ENCODE results near the gene MARS2. TPM values are rescaled to one million over a fixed set of nuclear protein-coding genes. Genes with fewer than 3 reads are reported as not detected.
"Not testable (repeated sequence)": the region's sequence is repeated elsewhere in the genome, so short reads cannot be mapped to it uniquely, and the experiment has no call there.

MARS2 gene
- total and polyA plus RNA-seq, 2 donors from 2014 or later: 3.2 to 6.3 TPM

DNA sequence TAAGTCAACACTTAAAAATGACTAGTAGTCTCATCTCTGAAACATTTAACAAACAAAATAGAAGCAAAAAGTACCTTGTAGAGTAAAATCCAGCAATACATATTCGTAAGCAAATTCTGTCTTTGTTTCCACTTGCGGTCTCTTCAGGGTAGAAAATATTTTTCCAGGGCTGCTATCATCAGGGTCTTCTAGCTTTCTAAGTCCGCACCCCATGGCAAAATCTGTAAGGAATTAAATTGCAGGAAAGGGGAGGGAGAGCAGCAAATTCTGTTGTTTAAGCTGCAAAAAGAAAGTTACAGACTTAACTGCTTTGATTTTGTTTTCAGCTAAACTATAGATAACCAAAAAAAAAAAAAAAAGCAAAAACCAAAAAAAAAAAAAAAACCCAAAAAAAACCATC lies 29.9 kb upstream of the MARS2 start, which contains the start of gene RFTN2:
Gene RFTN2, minus strand, starts transcription at position 342 of the 400 bp plus-strand sequence. Its CDS starts 129 bp downstream, at position 213.
- peak within 1 kb of the TSS; percentile 31 to 60 (median 51) for H3K9ac ChIP-seq (ENCODE audit: low read length in 3 of 3)
- peak within 1 kb of the TSS; percentile 49 to 67 (median 62) for H3K4me3 ChIP-seq (ENCODE audit: low read length in 3 of 3)
- TF ChIP-seq, protein P1, sequence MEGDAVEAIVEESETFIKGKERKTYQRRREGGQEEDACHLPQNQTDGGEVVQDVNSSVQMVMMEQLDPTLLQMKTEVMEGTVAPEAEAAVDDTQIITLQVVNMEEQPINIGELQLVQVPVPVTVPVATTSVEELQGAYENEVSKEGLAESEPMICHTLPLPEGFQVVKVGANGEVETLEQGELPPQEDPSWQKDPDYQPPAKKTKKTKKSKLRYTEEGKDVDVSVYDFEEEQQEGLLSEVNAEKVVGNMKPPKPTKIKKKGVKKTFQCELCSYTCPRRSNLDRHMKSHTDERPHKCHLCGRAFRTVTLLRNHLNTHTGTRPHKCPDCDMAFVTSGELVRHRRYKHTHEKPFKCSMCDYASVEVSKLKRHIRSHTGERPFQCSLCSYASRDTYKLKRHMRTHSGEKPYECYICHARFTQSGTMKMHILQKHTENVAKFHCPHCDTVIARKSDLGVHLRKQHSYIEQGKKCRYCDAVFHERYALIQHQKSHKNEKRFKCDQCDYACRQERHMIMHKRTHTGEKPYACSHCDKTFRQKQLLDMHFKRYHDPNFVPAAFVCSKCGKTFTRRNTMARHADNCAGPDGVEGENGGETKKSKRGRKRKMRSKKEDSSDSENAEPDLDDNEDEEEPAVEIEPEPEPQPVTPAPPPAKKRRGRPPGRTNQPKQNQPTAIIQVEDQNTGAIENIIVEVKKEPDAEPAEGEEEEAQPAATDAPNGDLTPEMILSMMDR (IDR thresholded peaks at IDR 0.05; ENCODE audit: borderline replicate concordance, extremely low read depth, insufficient read depth): no peak
- H3K4me1 ChIP-seq (ENCODE audit: control insufficient read depth in 2 of 3, insufficient read depth in 2 of 3, low read depth in 1 of 3, low read length in 3 of 3): no peaks in the 10 kb centered on the region
- FAIRE-seq (no peak), DNase-seq (peak in 2 of 5 donors; percentile 13 to 74)
- H3K9me3 ChIP-seq (ENCODE audit: control insufficient read depth in 2 of 3, insufficient read depth in 1 of 3, low read length in 3 of 3): no peaks in the 10 kb centered on the region
- H3K36me3 ChIP-seq (ENCODE audit: control insufficient read depth in 2 of 3, insufficient read depth in 3 of 3, low read length in 3 of 3): no peaks in the 10 kb centered on the region
- peak within 1 kb of the TSS; percentile 4 to 76 for H3K27ac ChIP-seq (ENCODE audit: low read depth in 2 of 2, low read length in 2 of 2)
- H3K27me3 ChIP-seq (ENCODE audit: control insufficient read depth, insufficient read depth, low read length): no peaks in the 10 kb centered on the region
- intact Hi-C loops (cut with DNase I): no loop called here

DNA sequence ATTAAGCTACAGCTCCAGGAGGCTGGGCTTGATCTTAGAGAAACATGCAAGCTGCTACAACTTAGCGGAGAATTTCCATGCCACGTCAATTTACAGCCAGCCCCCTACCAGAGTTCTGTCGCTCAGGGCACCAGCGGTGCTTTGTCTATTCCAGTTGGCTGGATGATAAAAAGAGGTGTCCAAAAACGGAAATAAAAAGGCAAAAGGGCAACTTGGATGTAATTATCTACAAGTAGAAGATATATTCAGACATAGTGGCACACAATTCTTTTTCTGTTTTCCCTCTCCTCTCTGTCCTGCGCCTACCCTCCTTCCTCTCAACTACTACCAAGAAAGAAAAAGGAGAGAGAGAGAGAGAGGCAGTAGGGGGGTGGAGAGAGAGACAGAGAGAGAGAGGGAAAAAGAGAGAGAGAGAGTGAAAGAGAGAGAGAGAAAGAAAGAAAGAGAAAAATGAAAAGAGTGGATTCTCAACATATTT lies 29.4 kb upstream of the MARS2 start:
- peak in 4 of 5 donors; percentile 58 to 89 (median 72) for DNase-seq
- no peak for FAIRE-seq
- H3K4me3 ChIP-seq (ENCODE audit: low read length in 3 of 3): peak overlapping the region; percentile 49 to 67 (median 62)
- no peaks in the 10 kb centered on the region for H3K9me3 ChIP-seq (ENCODE audit: control insufficient read depth in 2 of 3, insufficient read depth in 1 of 3, low read length in 3 of 3)
- no peaks in the 10 kb centered on the region for H3K36me3 ChIP-seq (ENCODE audit: control insufficient read depth in 2 of 3, insufficient read depth in 3 of 3, low read length in 3 of 3)
- H3K4me1 ChIP-seq (ENCODE audit: control insufficient read depth in 2 of 3, insufficient read depth in 2 of 3, low read depth in 1 of 3, low read length in 3 of 3): no peaks in the 10 kb centered on the region
- H3K27me3 ChIP-seq (ENCODE audit: control insufficient read depth, insufficient read depth, low read length): no peaks in the 10 kb centered on the region
- TF ChIP-seq, protein P1 (IDR thresholded peaks at IDR 0.05; ENCODE audit: borderline replicate concordance, extremely low read depth, insufficient read depth): no peak
- intact Hi-C loops (cut with DNase I): no loop called here
- H3K9ac ChIP-seq (ENCODE audit: low read length in 3 of 3): peak overlapping the region; percentile 31 to 60 (median 51)
- H3K27ac ChIP-seq (ENCODE audit: low read depth in 2 of 2, low read length in 2 of 2): peak overlapping the region; percentile 4 to 76

DNA sequence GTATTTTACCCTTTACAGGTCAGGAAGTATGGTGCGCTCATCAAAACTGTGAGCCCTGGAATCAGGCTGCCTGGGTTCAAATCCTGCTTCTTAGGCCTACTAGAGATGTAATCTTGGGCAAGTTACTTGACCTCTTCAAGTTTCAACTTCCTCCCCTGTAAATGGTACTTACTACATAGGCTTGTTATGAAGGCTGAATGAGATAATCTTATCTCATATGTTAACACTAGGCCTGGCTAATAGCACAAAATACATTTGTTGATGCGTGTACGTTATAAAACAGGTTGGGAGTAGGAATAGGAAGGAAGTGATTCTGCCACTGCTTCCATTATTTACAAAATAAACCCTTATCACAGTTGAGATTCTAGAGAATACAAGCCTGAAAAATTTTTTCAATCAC lies 28.1 kb upstream of the MARS2 start:
- Histone ChIP-seq H3K27me3 (ENCODE audit: control insufficient read depth, insufficient read depth, low read length) (no peaks in the 10 kb centered on the region), H3K4me1 (ENCODE audit: control insufficient read depth in 2 of 3, insufficient read depth in 2 of 3, low read depth in 1 of 3, low read length in 3 of 3) (no peaks in the 10 kb centered on the region), H3K9ac (ENCODE audit: low read length in 3 of 3) (no peak overlapping the region), H3K4me3 (ENCODE audit: low read length in 3 of 3) (no peak overlapping the region), H3K9me3 (ENCODE audit: control insufficient read depth in 2 of 3, insufficient read depth in 1 of 3, low read length in 3 of 3) (no peaks in the 10 kb centered on the region), H3K27ac (ENCODE audit: low read depth in 2 of 2, low read length in 2 of 2) (no peak overlapping the region), H3K36me3 (ENCODE audit: control insufficient read depth in 2 of 3, insufficient read depth in 3 of 3, low read length in 3 of 3) (no peaks in the 10 kb centered on the region)
- FAIRE-seq: no peak
- DNase-seq: no peak
- intact Hi-C loops (cut with DNase I): no loop called here
- TF ChIP-seq, protein P1 (IDR thresholded peaks at IDR 0.05; ENCODE audit: borderline replicate concordance, extremely low read depth, insufficient read depth): no peak

DNA sequence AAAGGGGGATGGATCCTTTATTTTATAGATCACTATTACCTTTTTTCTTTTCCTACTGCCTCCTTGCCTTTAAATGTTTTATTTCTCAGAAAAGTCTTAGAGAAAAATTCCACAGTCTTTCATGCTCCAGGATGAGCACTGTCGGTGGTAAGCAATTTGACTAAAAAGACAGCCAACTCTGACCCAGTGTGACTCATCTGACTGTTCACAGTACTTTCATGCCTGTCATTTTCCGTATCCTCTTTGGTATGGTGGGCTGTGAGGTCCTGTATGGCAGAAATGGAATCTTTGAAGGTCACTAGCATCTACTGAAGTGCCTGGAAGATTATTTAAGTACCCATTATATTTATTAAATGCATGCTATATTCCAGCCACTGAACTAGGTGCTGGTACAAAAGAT lies 27.7 kb upstream of the MARS2 start:
- no peak overlapping the region for H3K4me3 ChIP-seq (ENCODE audit: low read length in 3 of 3)
- H3K36me3 ChIP-seq (ENCODE audit: control insufficient read depth in 2 of 3, insufficient read depth in 3 of 3, low read length in 3 of 3): no peaks in the 10 kb centered on the region
- no peak for FAIRE-seq
- H3K27me3 ChIP-seq (ENCODE audit: control insufficient read depth, insufficient read depth, low read length): no peaks in the 10 kb centered on the region
- no peaks in the 10 kb centered on the region for H3K4me1 ChIP-seq (ENCODE audit: control insufficient read depth in 2 of 3, insufficient read depth in 2 of 3, low read depth in 1 of 3, low read length in 3 of 3)
- H3K27ac ChIP-seq (ENCODE audit: low read depth in 2 of 2, low read length in 2 of 2): no peak overlapping the region
- no peaks in the 10 kb centered on the region for H3K9me3 ChIP-seq (ENCODE audit: control insufficient read depth in 2 of 3, insufficient read depth in 1 of 3, low read length in 3 of 3)
- DNase-seq: no peak
- H3K9ac ChIP-seq (ENCODE audit: low read length in 3 of 3): no peak overlapping the region
- TF ChIP-seq, protein P1 (IDR thresholded peaks at IDR 0.05; ENCODE audit: borderline replicate concordance, extremely low read depth, insufficient read depth): no peak
- intact Hi-C loops (cut with DNase I): no loop called here

DNA sequence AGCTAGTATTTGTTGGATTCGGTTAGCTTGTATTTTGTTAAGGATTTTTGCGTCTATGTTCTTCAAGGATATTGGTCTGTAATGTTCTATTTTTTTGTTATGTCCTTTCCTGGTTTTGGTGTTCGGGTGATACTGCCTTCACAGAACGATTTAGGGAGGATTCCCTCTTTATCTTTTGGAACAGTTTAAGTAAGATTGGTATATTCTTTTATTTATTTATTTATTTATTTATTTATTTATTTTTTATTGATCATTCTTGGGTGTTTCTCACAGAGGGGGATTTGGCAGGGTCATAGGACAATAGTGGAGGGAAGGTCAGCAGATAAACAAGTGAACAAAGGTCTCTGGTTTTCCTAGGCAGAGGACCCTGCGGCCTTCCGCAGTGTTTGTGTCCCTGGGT lies 10.0 kb upstream of the MARS2 start:
- H3K9me3 ChIP-seq (ENCODE audit: control insufficient read depth in 2 of 3, insufficient read depth in 1 of 3, low read length in 3 of 3); H3K4me3 ChIP-seq (ENCODE audit: low read length in 3 of 3); intact Hi-C loops (cut with DNase I); H3K27ac ChIP-seq (ENCODE audit: low read depth in 2 of 2, low read length in 2 of 2); FAIRE-seq; DNase-seq; H3K27me3 ChIP-seq (ENCODE audit: control insufficient read depth, insufficient read depth, low read length); H3K36me3 ChIP-seq (ENCODE audit: control insufficient read depth in 2 of 3, insufficient read depth in 3 of 3, low read length in 3 of 3); H3K9ac ChIP-seq (ENCODE audit: low read length in 3 of 3); H3K4me1 ChIP-seq (ENCODE audit: control insufficient read depth in 2 of 3, insufficient read depth in 2 of 3, low read depth in 1 of 3, low read length in 3 of 3): not testable (repeated sequence)

Data from kidney (tissue), 14 donors.